Epidermal melanocyte (primary cell): ENCODE data around the gene ABHD10.

Experiments used
- DNase-seq: peaks from one replicate; pipeline ENCODE4 v3.0.0; 2011; ENCODE audit warnings: low spot score; ENCODE audit not compliant: insufficient read length

ABHD10 gene

DNA sequence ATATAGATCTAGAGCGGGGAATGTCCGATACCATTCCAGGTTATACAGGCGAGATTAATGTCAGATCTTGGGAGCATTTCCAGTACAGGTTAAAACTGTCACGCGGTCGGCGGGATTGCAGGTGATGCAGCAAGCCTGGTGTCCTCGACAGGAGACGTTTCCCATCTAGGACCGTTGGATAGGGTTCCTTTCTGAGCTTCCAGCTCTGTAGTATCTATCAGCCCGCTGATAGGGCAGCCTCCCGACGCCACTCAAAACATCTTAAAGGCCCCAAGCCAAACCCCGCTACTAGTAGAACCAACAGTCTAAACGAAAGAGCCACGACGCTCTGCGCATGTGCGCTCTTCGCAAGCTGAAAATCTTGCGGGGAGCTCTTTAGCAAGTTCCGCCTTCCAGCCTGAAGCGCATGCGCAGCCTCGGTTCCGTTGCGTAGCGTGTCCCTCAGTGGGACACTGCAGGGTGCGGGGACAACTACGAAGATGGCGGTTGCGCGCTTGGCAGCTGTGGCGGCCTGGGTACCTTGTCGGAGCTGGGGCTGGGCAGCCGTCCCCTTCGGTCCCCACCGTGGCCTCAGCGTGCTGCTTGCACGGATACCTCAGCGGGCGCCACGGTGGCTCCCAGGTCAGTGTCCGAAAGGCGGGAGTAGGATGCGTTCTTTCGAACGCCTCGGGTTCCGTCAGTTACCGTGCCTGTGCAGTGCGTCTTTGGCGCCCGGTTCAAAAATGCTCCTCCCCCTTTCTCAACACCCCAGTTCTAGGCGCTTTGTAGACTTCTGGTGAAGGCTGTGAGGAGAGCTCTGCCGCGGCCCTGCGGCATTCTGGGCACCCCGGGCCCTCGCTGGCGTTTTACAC is at the start of gene ABHD10:
ABHD10 (plus strand) TSS at position 444 of the 851 bp plus-strand sequence; CDS start at position 480, 36 bp downstream.
- peak; percentile 78 for DNase-seq

- DNase-seq, result no peak
These were observed 49.3 kb upstream of the ABHD10 start for GRCh38 chr3:111929484-111929883.

GRCh38 chr3:111932946-111933345 is 45.9 kb upstream of the ABHD10 start:
- no peak for DNase-seq

DNA sequence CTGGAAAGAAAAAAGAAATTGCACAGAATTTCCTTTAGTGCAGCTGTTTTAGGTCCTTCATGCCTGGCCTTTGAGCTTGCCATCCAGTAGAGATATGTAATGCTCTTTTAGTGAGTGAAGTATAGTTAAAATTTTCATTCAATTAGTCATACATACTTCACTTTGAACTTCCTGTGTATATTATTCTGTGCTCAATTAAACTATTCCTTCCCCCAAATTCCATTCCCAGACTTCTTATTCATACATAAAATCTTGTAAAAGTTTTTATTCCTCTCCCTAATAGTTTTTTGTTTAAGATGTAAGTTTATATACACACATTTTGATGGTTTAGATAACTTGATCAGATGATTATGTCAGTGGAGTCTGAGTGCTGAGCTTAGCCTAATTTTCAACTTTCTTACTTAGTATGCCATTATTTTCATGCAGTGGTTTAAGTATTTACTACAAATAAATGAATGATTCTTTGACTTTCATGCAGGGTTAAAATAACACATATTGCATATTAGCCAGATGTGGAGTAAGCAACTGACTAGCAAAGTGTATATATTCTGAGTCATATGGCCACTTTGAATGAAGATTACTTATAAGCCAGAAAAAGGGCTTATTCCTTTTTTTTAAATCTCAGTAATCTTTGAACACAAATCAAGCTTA is 42.5 kb upstream of the ABHD10 start:
- DNase-seq, result peak; percentile 49

DNA sequence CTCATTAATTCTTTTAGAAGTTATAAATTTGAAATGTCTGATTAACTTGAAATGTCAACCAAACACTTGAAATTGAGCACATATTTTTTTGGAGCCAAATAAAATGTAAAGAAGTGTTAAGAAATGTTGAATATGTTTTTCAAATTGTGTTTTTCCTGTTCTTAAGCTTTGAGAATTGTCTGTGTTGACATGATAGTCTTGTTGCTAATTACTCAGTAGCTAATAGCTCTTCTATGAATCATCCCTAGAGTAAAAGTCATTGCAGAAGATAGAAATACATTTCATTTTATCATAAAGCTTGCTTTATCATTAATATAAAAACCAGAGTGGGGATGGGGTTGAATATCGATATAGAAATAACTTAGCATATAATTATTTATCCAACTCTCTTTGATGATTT is 41.9 kb upstream of the ABHD10 start:
- no peak for DNase-seq

DNA sequence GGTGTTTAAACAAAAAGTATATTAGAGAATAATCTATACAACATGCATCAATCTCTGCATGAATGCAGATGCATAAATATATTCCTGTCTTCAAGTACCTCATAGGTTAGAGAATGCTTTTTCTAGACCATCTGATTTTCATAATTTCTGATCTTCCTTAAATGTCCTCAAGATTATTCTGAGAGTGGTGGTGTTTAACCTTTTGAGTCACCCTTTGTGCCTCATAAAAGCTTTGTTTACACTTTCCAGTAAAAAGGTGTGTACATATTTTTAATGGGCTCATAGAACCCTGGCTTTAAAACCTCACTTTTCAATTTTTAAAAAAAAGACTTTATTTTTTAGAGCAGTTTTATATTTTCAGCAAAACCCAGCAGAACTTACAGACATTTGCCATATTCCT is 41.0 kb upstream of the ABHD10 start:
- no peak for DNase-seq

DNA sequence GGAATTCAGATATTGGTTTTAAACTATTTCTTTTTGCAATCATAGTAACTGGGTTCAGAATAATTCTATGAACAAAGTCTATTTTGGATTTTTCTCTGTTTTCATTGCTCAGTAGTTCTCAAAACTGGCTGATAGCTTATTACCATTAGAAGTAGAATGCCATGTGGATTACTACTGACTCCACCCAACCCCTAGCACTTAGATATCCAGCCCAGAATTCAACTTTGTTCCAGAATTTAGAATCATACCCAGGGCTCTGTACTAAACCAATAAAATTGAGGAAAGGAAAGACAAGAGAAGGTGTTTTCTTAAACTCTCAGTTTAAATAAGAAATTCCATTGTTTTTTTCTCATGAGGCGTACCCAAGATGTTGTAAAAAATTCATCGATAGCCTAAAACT is 39.0 kb upstream of the ABHD10 start:
- no peak for DNase-seq

GRCh38 chr3:111943533-111943932 is 35.3 kb upstream of the ABHD10 start:
- DNase-seq, result no peak

GRCh38 chr3:111944372-111944771 is 34.5 kb upstream of the ABHD10 start:
- no peak for DNase-seq

- no peak for DNase-seq
These were observed 31.6 kb upstream of the ABHD10 start for GRCh38 chr3:111947231-111947630.

DNA sequence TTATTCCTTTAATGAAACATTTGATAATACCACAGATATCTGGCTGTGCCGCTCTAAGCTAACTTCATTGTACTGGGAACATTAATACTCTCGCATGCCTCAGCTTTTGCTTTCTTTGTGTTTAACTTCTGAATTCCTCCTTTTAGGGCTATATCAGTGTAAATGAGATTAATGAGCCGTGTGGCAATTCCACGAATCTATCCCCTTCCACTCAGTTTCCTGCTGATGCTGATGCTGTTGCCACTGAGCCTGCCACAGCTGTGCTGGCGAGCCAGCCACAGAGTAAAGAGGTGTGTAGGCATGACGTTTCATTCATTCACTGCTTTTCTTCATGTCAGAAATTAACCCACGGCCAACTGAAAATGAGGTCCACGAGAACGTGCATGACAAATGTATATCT is 30.0 kb upstream of the ABHD10 start:
- DNase-seq, result no peak

DNA sequence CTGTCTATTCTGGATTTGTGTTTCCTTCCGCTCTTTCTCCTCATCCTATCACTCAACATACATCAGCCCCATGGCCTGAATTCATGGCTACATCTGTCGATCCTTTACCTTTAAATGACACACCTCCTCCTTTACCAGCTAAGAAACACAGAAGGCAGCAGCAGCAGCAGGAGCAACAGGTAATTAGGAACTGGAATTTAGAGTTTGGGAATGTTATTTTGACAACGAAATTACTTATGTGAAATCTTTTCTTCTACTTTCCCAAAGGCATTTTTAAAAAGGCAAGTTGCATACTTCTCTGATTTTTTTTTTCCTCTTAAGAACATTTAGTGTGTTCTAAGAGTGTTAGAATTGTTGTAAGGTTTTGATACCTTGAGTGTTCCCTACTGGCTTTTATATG is 29.1 kb upstream of the ABHD10 start:
- no peak for DNase-seq

DNA sequence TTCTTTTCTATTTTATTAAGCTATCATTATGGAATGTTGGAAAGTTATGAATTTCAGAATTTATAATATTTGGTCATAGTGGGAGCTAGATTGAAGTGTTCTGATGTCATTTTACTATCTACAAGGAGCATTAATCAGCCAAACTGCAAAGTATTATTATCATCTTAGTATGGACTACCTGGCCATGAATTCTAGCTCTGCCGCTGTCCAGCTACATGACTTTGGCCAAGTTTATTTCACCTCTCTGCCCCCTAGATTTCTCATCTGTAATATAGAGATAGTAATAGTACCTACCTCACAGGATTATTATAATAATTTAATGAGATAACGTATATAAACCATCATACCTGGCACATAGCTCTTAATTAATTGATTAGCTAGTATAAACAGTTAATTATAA is 27.8 kb upstream of the ABHD10 start:
- DNase-seq, result no peak

DNA sequence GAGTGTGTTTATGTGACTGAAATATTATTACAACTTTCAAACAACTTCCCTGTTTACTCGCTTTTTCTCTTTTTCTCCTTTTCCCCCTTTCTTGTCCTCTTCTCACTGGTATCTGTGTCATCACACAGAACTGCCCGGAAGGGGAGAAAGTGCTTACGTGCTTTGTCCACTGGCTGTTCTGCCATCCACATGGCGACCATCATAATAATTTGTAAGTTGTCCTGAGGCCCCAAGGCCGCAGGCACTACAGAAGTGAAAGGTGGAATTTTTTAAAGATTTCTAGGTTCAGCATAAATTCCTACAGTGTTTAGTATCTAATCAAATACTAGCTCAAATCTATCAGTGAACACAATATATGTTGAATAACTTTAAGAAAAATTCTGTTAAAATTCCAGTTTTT is 26.7 kb upstream of the ABHD10 start:
- no peak for DNase-seq

DNA sequence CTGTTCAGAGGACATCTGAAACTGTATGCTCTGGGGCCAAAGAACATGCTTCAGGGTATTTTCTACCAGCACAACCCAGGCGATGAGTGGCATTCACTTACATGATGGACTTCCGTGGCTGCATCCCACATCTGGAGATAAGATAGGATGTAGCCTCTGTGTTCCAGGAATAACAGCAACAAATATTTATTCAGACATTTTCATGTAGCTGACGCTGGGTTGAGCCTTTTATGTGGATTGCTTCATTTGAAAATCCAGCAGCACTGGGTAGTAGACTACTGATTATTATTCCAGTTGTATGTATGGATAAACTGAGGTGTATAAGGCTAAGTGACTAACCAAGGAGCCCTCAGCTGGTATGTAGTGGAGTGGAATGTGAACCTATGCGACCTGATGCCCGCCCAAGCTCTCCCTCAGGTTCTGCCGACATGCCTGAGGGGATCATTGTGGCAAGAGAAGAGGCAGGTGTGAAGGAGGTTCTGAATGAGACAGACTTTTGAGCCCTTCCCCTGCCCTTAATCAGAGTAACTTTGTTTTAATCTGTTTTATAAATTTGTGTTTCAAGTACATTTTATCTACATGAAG is 25.9 kb upstream of the ABHD10 start:
- DNase-seq, result no peak

- no peak for DNase-seq
These were observed 24.4 kb upstream of the ABHD10 start for GRCh38 chr3:111954228-111954990.

GRCh38 chr3:111955876-111956275 is 22.9 kb upstream of the ABHD10 start:
- DNase-seq, result no peak

GRCh38 chr3:111956449-111956848 is 22.4 kb upstream of the ABHD10 start:
- no peak for DNase-seq

DNA sequence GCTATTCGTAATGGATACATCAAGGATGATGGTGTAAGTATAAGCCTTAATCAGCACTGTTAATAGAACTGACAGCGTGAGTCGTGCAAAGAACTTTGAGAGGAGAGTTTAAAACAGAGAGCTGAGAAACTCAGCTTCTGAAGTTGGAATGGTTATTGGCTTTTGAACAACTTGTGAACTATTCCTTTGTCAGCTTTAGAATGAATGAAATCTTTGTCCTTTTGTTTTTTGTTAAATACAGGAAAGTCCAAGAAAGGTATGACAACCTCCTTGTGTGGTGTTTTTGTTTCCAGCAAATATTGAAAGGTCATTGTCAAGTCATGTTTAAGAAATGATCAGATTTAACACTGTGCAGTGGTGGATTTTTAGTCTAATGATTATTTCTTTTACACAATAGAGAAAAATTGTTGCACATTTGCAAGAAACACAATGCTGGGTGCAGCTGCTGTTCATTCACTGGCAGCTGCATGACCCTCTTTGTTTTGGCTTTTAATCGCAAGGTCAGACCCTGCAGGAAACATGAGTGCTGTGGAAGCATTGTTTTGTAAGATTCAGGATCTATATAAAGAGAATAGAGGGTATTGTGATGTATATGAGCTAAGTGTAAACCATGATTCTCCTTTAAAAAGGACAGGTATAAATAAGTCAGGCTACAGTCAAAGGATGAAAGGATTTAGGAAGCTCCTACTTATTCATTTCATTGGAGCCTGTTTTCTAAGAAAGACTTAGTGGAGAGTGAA is 21.7 kb upstream of the ABHD10 start:
- no peak for DNase-seq

- no peak for DNase-seq
These were observed 17.2 kb upstream of the ABHD10 start for GRCh38 chr3:111961461-111962164.
